Superior temporal gyrus (tissue), 1 donor: Measurements from ENCODE around the gene S100A14.

Experiments
- DNase-seq: peaks from one replicate; pipeline ENCODE4 v3.0.0-alpha.2; 2016; ENCODE audit errors: extremely low spot score

Gene S100A14

GRCh38 chr1:153639280-153639679 lies 23.2 kb upstream of the S100A14 start:
- DNase-seq, result no peak

DNA sequence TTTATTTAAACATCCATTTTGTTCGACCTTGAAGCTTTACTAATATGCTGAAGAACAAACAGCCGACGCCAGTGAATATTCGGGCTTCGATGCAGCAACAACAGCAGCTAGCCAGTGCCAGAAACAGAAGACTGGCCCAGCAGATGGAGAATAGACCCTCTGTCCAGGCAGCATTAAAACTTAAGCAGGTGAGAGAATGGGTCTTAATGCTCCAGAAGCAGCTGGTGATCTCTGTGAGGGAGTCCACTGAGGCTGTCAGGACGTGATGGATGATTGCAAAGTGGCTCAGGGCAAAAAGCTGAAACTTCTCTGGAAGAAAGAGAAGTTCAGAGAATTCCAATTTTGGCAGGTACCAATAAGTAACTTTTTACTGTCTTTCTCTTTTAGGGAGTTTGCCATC lies 22.1 kb upstream of the S100A14 start:
- DNase-seq, result no peak

DNA sequence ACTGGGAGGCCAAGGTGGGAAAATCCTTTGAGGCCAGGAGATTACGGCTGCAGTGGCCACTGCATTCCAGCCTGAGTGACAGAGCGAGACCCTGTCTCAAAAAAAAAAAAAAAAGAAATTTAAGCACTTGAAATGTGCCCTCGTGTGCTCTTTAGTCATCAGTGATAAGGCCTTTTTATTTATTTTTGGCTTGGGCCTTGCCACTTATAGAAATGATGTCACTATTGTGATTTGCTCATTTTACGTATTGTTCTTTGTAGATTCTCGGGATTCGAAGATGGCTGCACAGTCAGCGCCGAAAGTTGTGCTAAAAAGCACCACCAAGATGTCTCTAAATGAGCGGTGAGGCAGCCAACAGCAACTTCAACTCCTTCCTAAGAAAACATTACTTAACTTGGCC lies 20.2 kb upstream of the S100A14 start:
- DNase-seq, result no peak

- DNase-seq, result no peak
These were observed 19.7 kb upstream of the S100A14 start for GRCh38 chr1:153635872-153636271.

- peak; percentile 100 for DNase-seq
These were observed 17.9 kb upstream of the S100A14 start, which contains the start of gene CHTOP for GRCh38 chr1:153633754-153634665. Gene CHTOP (plus strand): TSS chr1:153634066. CDS start chr1:153636589, 2,523 bp downstream.

DNA sequence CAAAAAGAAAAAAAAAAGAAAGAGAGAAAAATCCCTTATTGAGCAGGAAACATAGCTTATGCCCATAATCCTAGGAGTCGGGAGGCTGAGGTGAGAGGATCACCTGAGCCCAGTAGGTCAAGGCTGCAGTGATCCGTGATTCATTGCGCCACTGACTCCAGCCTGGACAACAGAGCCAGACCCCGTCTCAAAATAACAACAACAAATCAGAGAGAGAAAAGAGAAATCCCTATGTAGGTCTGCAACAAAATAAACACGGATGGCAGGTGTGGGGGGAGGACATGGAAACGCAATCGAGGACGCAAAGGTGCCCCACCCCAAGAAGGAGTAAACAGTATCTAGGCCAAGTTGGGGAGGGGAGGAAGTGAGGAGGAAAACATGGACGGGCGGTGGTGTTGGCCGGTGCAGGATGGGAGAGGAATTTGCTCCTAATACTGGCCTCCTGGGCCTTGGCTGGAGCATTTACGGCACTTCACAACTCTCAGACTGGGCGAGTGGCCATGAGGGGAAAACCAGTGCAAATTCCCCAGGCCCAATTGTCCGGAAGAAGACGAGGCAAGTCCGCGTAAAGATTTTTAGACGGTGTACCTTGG lies 17.1 kb upstream of the S100A14 start:
- no peak for DNase-seq

DNA sequence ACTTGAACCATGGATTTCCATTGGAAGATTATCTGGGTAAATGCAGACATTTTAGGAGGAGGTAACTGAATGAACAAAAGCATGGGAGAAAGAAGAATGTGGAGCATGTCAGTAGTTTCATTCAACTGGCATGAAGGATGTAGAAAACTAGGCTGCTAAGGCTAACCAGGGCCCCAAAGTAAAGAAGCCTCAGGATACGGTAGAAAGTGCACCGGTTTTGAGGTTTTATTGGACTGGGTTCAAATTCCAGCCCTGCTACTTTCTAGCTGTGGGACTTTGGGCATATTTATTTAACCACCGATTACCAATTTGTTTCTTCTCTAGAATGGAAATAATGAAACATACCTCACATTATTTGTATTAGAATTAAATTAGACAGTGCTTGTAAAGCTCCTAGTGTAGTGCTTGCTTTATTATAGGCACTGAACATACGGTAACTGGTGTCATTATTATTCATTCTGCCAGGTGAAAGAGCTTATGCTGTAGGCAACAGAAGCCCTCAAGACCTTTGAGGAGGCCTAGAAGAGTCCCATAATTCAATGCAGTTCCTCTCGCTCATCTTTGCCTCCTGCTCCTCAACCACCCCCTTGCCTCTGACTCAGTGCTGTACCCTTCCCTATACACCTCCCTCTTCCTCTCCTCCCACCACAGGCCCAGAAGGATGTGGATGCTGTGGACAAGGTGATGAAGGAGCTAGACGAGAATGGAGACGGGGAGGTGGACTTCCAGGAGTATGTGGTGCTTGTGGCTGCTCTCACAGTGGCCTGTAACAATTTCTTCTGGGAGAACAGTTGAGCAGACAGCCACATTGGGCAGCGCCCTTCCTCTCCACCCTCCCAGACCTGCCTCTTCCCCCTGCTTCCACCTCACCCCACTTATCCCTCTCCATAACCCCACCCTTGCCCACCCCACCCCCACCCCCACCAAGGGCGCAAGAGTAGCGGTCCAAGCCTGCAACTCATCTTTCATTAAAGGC lies 15.2 kb upstream of the S100A14 start:
- DNase-seq, result no peak

GRCh38 chr1:153630384-153630783 lies 14.3 kb upstream of the S100A14 start:
- no peak for DNase-seq

DNA sequence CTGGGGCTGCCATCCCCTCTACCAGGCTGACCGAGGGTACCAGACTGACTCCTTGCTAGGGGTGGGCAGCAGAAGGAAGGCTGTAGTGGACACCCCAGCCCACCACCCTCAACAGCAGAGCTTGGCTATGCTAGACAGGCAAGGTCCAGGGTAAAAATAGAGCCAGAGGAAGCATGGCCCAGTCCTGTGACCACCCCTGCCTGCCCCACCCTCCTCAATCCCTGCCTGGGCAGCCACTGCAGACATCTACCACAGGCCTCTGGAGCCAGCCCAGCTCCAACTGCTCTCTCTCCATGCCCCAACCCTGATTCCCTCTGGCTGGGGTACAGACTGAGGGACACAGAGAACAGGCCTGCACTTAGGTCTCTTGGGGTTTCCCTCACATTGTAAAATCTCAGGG lies 13.8 kb upstream of the S100A14 start:
- DNase-seq, result no peak

- DNase-seq, result no peak
These were observed 13.2 kb upstream of the S100A14 start for GRCh38 chr1:153629343-153629665.

GRCh38 chr1:153628638-153629342 lies 12.7 kb upstream of the S100A14 start:
- no peak for DNase-seq

DNA sequence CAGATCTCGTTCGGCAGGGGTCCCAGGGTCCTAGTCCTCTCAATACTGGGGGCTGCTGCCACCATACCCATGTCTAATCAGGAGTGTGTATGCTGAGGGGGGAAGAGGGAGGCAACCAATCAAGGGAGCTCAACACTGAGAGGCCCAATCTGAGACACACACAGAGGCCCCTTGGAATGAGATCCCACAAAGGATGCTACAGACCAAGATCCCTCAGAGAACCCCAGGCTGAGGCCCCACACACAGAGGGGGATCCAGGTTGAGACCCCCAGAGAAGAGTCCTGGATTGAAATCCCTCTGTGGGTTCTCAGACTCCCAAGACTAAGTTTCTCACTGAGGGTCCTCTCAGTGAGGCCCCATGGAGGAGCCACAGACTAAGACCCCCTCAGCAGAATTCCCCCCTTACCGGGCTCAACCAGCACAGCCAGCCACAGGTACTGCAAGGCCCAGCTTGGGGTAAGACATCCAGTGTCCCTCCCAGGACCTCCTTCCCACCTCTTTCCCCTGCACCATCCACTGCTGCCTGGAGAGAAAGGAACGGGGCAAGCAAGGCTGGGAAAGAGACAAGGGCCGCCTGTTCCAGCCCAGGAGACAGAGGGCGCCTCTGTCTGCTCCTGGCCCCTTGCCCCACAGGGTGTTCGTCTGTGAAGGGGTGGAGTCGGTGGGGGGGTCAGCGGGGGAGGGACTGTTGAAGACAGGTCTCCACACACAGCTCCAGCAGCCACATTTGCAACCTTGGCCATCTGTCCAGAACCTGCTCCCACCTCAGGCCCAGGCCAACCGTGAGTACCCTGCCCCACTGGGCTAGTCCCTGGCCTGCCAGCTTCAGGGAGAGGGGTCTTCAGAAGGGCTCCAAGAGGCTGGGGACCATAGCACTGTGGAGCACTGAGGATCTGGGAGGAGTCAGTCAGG lies 11.8 kb upstream of the S100A14 start, which contains the start of gene S100A1:
Gene S100A1 (plus strand): TSS at position 720 of the 912 bp plus-strand sequence. CDS start 2,088 bp downstream, outside the sequence.
- peak; percentile 76 for DNase-seq

- DNase-seq, result peak; percentile 57
These were observed 11.0 kb upstream of the S100A14 start, which contains the start of gene S100A13 for GRCh38 chr1:153626904-153627714. Gene S100A13 (minus strand): TSS chr1:153627505. CDS start chr1:153626472, 1,033 bp downstream.

GRCh38 chr1:153626477-153626903 lies 10.4 kb upstream of the S100A14 start:
- no peak for DNase-seq

DNA sequence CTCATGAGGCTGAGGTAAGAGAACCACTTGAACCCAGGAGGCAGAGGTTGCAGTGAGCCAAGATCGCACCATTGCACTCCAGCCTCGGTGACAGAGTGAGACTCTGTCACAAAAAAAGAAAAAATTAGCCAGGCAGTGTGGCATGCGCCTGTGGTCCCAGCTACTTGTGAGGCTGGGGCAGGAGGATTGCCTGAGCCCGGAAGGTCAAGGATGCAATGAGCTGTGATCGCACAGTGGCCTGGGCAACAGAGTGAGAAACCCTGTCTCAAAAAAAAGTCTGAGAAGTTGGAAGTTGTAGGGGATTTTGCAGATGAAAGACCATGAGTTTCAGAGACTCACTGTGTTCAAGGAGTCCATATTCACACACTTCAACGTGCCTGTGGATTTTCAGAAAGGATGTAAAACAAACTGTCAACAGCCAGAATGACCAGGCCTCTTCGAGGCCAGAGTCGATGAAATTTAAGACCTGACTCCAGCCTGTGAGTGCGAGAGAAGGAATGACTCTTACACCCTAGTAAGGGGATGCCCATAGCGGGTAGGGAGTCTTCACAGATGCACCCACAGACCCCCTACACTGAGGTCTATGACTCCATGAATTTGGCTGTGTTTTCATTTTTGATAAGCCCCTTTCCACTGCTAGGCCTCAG lies 9.0 kb upstream of the S100A14 start:
- DNase-seq, result no peak

- no peak for DNase-seq
These were observed 7.0 kb upstream of the S100A14 start for GRCh38 chr1:153623101-153623500.

DNA sequence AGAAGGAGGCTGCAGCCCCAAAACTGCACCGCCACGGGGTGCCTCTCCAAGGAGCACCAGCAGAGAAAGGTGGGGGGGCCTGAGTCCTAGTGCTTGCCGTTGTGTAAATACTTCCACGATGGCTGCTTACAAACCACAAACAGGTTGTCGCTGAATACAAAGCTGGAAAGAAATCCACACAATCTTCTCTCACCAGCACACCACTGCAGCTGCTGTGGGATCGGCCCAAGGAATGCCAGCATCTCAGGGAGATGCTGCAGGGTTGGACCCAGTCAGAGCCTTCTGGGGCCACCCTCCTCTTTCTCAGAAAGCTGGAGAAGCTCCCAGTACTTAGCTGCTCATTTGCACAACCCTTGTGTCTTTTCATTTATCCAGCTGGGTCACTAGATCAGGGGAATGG lies 3.0 kb upstream of the S100A14 start:
- no peak for DNase-seq

DNA sequence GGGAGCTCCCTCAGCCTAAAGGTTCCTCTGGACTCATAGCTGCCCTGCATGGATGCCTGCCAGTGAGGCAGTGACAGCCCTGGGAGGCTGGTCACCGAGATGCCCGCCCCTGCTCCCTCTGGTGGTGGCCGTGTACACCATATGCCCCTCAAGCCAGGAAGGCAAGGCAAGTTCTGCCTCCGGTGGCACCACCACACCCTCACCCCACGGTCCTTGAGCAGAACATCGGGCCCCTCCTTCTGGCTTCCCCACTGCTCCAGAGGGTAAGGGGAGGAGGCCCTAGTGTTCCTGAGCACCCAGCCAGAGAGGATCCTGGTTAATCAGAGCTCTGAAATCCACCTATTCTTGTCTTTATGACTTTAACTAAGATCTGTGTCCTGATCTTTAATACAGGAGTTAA lies 1.5 kb upstream of the S100A14 start:
- no peak for DNase-seq

DNA sequence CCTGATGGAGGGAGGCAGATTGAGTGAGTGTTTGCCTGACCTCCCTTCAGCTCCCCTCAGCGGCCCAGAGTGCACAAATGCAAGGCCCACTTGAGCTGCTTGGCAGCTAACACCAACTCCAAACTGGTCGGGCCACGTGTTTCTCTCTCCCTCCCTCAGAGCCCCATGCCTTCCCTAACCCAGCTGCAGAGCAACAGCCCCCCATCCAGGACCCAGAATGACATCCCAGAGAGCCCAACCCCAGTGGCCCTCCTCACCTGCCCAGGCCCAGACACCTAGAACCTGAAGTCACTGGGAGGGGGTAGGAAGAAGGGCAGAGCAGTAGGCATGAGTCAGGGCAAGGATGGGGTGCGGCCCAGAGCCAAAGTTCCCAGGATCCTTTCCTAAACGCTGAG lies 789 bp upstream of the S100A14 start:
- DNase-seq, result no peak
